HEK293 (cell line): ENCODE measurements around the gene PTGER2.

Experiments
- CTCF ChIA-PET: fragments of 350-600 bp; formaldehyde crosslinking; extraction: SDS; loops from one replicate; lab custom pipeline; 2021; ENCODE audit warnings: antibody characterized with exemption; lab: Yijun Ruan, JAX
- POLR2A ChIA-PET: fragments of 300-600 bp; formaldehyde crosslinking; extraction: SDS; loops from one replicate; lab custom pipeline; 2020; ENCODE audit warnings: antibody characterized with exemption, inconsistent platforms; lab: Yijun Ruan, JAX
- H3K27ac ChIP-seq: fragments of 200-500 bp; sonication (Bioruptor generic); 2 replicates; pipeline ENCODE4 v1.5.1; 2014; ENCODE audit warnings: low read depth, low read length, control low read depth, inconsistent platforms; ENCODE audit errors: extremely low read depth
- H3K36me3 ChIP-seq, 2 experiments: fragments of 200-500 bp in 1 of 2; sonication (Bioruptor generic) in 1 of 2; 1 replicate in 1 of 2; 2 replicates in 1 of 2; pipeline ENCODE4 v1.5.1; 2014 to 2017; ENCODE audit warnings: inconsistent platforms in 2 of 2, low read length in 2 of 2; ENCODE audit not compliant: control insufficient read depth in 2 of 2, insufficient read depth in 1 of 2
- H3K4me1 ChIP-seq: fragments of 200-500 bp; sonication (Bioruptor generic); 2 replicates; pipeline ENCODE4 v1.5.1; 2014; ENCODE audit warnings: mild to moderate bottlenecking, low read length, inconsistent platforms; ENCODE audit not compliant: control insufficient read depth, insufficient read depth
- H3K4me3 ChIP-seq: 2 replicates; pipeline ENCODE4 v1.5.1; 2011; ENCODE audit warnings: low read depth, mild to moderate bottlenecking, control low read depth, low read length, moderate library complexity
- H3K9me3 ChIP-seq: fragments of 200-500 bp; sonication (Bioruptor generic); 2 replicates; pipeline ENCODE4 v1.5.1; 2014; ENCODE audit warnings: low read depth, low read length, inconsistent platforms; ENCODE audit not compliant: control insufficient read depth, insufficient read depth
- EGR2 ChIP-seq: fragments of 450-650 bp; formaldehyde crosslinking; IDR thresholded peaks from 2 replicates; pipeline ENCODE4 v1.5.1; 2016; ENCODE audit warnings: low read depth, missing biosample characterization, missing genetic modification characterization
- SALL2 ChIP-seq: fragments of 450-650 bp; formaldehyde crosslinking; IDR thresholded peaks from 2 replicates; pipeline ENCODE4 v1.5.0; 2017; ENCODE audit warnings: missing biosample characterization, mild to moderate bottlenecking, missing genetic modification characterization, borderline replicate concordance
- ZBTB1 ChIP-seq: fragments of 450-650 bp; formaldehyde crosslinking; IDR thresholded peaks from 2 replicates; pipeline ENCODE4 v1.5.1; 2016; ENCODE audit warnings: missing biosample characterization, missing genetic modification characterization
- ZBTB7A ChIP-seq: fragments of 450-650 bp; formaldehyde crosslinking; IDR thresholded peaks from 2 replicates; pipeline ENCODE4 v1.5.1; 2016; ENCODE audit warnings: low read depth, missing biosample characterization, missing genetic modification characterization
- ZNF175 ChIP-seq: fragments of 450-650 bp; formaldehyde crosslinking; IDR thresholded peaks from 2 replicates; pipeline ENCODE4 v1.5.1; 2016; ENCODE audit warnings: missing biosample characterization, missing genetic modification characterization
- ZNF211 ChIP-seq: fragments of 450-650 bp; formaldehyde crosslinking; IDR thresholded peaks from 2 replicates; pipeline ENCODE4 v1.5.1; 2016; ENCODE audit warnings: low read depth, missing biosample characterization, missing genetic modification characterization
- ZNF221 ChIP-seq: fragments of 450-650 bp; formaldehyde crosslinking; IDR thresholded peaks from 2 replicates; pipeline ENCODE4 v1.5.1; 2017; ENCODE audit warnings: missing biosample characterization, missing genetic modification characterization, borderline replicate concordance
- ZNF560 ChIP-seq: fragments of 450-650 bp; formaldehyde crosslinking; IDR thresholded peaks from 2 replicates; pipeline ENCODE4 v1.5.1; 2017; ENCODE audit warnings: missing biosample characterization, missing genetic modification characterization, borderline replicate concordance
- ZNF621 ChIP-seq: fragments of 450-650 bp; formaldehyde crosslinking; IDR thresholded peaks from 2 replicates; pipeline ENCODE4 v1.5.1; 2017; ENCODE audit warnings: missing biosample characterization, missing genetic modification characterization
- ZNF791 ChIP-seq: fragments of 450-650 bp; formaldehyde crosslinking; IDR thresholded peaks from 2 replicates; pipeline ENCODE4 v1.5.1; 2016; ENCODE audit warnings: missing biosample characterization, missing genetic modification characterization
- ZNF830 ChIP-seq: fragments of 450-650 bp; IDR thresholded peaks from 2 replicates; pipeline ENCODE4 v1.5.0; 2018; ENCODE audit warnings: missing biosample characterization, missing genetic modification characterization, low read depth, mild to moderate bottlenecking, moderate library complexity
- TF ChIP-seq, protein P1 (sequence below): fragments of 450-650 bp; formaldehyde crosslinking; IDR thresholded peaks from 2 replicates; pipeline ENCODE4 v1.5.1; 2016; ENCODE audit warnings: missing biosample characterization, missing genetic modification characterization, low read depth
- TF ChIP-seq, protein P2 (sequence below): fragments of 450-650 bp; formaldehyde crosslinking; conservative IDR thresholded peaks from 2 replicates; pipeline ENCODE4 v1.5.1; 2016; ENCODE audit warnings: low read depth, missing biosample characterization, missing genetic modification characterization
- TF ChIP-seq, protein P3 (sequence below): fragments of 450-650 bp; formaldehyde crosslinking; IDR thresholded peaks from 2 replicates; pipeline ENCODE4 v1.5.1; 2016; ENCODE audit warnings: missing biosample characterization, missing genetic modification characterization
- TF ChIP-seq, protein P4 (sequence below): fragments of 450-650 bp; formaldehyde crosslinking; IDR thresholded peaks from 2 replicates; pipeline ENCODE4 v1.5.1; 2016; ENCODE audit warnings: missing biosample characterization, missing genetic modification characterization
- TF ChIP-seq, protein P5 (sequence below): fragments of 450-650 bp; formaldehyde crosslinking; IDR thresholded peaks from 2 replicates; pipeline ENCODE4 v1.5.1; 2016; ENCODE audit warnings: missing biosample characterization, missing genetic modification characterization

The PTGER2 gene

GRCh38 chr14:52286661-52287649, 27.2 kb upstream of the PTGER2 start:
- H3K4me3 ChIP-seq, result no peak overlapping the region
- POLR2A ChIA-PET, result no interaction called here
- H3K27ac ChIP-seq, result no peak overlapping the region
- CTCF ChIA-PET, result interaction anchor here (0.9 to 1.0 kb wide), 2 partner anchors 13 to 674 kb away, joined by 3 to 5 read pairs; no protein-coding TSS in a partner anchor
- no peaks in the 10 kb centered on the region for H3K36me3 ChIP-seq
- TF ChIP-seq, protein P1, sequence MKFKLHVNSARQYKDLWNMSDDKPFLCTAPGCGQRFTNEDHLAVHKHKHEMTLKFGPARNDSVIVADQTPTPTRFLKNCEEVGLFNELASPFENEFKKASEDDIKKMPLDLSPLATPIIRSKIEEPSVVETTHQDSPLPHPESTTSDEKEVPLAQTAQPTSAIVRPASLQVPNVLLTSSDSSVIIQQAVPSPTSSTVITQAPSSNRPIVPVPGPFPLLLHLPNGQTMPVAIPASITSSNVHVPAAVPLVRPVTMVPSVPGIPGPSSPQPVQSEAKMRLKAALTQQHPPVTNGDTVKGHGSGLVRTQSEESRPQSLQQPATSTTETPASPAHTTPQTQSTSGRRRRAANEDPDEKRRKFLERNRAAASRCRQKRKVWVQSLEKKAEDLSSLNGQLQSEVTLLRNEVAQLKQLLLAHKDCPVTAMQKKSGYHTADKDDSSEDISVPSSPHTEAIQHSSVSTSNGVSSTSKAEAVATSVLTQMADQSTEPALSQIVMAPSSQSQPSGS (tag by site-specific recombination), result no peak
- TF ChIP-seq EGR2 (tag by site-specific recombination) (no peak), ZBTB7A (tag by site-specific recombination) (no peak), ZNF211 (tag by site-specific recombination) (no peak), ZBTB1 (tag by site-specific recombination) (no peak), SALL2 (no peak), ZNF221 (tag by site-specific recombination) (no peak), ZNF830 (tag by site-specific recombination) (no peak), ZNF175 (no peak), ZNF621 (tag by site-specific recombination) (no peak), ZNF791 (tag by site-specific recombination) (no peak), ZNF560 (tag by site-specific recombination) (no peak)
- TF ChIP-seq, protein P2, sequence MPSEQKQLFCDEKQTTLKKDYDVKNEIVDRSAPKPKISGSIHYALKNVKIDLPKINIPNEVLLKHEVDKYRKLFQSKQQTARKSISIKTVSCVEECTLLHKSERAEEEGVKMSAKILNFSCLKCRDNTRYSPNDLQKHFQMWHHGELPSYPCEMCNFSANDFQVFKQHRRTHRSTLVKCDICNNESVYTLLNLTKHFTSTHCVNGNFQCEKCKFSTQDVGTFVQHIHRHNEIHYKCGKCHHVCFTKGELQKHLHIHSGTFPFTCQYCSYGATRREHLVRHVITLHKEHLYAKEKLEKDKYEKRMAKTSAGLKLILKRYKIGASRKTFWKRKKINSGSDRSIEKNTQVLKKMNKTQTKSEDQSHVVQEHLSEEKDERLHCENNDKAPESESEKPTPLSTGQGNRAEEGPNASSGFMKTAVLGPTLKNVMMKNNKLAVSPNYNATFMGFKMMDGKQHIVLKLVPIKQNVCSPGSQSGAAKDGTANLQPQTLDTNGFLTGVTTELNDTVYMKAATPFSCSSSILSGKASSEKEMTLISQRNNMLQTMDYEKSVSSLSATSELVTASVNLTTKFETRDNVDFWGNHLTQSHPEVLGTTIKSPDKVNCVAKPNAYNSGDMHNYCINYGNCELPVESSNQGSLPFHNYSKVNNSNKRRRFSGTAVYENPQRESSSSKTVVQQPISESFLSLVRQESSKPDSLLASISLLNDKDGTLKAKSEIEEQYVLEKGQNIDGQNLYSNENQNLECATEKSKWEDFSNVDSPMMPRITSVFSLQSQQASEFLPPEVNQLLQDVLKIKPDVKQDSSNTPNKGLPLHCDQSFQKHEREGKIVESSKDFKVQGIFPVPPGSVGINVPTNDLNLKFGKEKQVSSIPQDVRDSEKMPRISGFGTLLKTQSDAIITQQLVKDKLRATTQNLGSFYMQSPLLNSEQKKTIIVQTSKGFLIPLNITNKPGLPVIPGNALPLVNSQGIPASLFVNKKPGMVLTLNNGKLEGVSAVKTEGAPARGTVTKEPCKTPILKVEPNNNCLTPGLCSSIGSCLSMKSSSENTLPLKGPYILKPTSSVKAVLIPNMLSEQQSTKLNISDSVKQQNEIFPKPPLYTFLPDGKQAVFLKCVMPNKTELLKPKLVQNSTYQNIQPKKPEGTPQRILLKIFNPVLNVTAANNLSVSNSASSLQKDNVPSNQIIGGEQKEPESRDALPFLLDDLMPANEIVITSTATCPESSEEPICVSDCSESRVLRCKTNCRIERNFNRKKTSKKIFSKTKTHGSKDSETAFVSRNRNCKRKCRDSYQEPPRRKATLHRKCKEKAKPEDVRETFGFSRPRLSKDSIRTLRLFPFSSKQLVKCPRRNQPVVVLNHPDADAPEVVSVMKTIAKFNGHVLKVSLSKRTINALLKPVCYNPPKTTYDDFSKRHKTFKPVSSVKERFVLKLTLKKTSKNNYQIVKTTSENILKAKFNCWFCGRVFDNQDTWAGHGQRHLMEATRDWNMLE, result no peak
- TF ChIP-seq, protein P3, sequence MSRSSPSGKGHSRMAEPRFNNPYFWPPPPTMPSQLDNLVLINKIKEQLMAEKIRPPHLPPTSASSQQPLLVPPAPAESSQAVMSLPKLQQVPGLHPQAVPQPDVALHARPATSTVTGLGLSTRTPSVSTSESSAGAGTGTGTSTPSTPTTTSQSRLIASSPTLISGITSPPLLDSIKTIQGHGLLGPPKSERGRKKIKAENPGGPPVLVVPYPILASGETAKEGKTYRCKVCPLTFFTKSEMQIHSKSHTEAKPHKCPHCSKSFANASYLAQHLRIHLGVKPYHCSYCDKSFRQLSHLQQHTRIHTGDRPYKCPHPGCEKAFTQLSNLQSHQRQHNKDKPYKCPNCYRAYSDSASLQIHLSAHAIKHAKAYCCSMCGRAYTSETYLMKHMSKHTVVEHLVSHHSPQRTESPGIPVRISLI (tag by site-specific recombination), result no peak
- TF ChIP-seq, protein P4, sequence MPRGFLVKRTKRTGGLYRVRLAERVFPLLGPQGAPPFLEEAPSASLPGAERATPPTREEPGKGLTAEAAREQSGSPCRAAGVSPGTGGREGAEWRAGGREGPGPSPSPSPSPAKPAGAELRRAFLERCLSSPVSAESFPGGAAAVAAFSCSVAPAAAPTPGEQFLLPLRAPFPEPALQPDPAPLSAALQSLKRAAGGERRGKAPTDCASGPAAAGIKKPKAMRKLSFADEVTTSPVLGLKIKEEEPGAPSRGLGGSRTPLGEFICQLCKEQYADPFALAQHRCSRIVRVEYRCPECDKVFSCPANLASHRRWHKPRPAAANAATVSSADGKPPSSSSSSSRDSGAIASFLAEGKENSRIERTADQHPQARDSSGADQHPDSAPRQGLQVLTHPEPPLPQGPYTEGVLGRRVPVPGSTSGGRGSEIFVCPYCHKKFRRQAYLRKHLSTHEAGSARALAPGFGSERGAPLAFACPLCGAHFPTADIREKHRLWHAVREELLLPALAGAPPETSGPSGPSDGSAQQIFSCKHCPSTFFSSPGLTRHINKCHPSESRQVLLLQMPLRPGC, result no peak
- TF ChIP-seq, protein P5, sequence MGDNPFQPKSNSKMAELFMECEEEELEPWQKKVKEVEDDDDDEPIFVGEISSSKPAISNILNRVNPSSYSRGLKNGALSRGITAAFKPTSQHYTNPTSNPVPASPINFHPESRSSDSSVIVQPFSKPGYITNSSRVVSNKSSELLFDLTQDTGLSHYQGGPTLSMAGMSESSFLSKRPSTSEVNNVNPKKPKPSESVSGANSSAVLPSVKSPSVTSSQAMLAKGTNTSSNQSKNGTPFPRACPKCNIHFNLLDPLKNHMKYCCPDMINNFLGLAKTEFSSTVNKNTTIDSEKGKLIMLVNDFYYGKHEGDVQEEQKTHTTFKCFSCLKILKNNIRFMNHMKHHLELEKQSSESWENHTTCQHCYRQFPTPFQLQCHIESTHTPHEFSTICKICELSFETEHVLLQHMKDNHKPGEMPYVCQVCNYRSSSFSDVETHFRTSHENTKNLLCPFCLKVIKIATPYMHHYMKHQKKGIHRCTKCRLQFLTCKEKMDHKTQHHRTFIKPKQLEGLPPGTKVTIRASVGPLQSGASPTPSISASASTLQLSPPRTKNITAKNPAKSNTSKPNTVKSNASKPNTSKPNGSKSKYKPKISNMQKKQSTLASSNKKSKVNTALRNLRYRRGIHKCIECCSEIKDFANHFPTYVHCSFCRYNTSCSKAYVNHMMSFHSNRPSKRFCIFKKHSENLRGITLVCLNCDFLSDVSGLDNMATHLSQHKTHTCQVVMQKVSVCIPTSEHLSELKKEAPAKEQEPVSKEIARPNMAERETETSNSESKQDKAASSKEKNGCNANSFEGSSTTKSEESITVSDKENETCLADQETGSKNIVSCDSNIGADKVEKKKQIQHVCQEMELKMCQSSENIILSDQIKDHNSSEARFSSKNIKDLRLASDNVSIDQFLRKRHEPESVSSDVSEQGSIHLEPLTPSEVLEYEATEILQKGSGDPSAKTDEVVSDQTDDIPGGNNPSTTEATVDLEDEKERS (tag by site-specific recombination), result no peak
- H3K9me3 ChIP-seq, result no peaks in the 10 kb centered on the region
- H3K4me1 ChIP-seq, result no peaks in the 10 kb centered on the region
